DMS53 (cell line): ENCODE results near the gene PARVB.

ENCODE experiments used
- DNase-seq: peaks from one replicate; lab custom pipeline; 2025; lab: John Stamatoyannopoulos, UW

Gene PARVB

GRCh38 chr22:44028091-44028490 lies 4.0 kb downstream of the PARVB start:
- no peak for DNase-seq

GRCh38 chr22:44029069-44029468 lies 5.0 kb downstream of the PARVB start:
- peak; percentile 46 for DNase-seq

DNA sequence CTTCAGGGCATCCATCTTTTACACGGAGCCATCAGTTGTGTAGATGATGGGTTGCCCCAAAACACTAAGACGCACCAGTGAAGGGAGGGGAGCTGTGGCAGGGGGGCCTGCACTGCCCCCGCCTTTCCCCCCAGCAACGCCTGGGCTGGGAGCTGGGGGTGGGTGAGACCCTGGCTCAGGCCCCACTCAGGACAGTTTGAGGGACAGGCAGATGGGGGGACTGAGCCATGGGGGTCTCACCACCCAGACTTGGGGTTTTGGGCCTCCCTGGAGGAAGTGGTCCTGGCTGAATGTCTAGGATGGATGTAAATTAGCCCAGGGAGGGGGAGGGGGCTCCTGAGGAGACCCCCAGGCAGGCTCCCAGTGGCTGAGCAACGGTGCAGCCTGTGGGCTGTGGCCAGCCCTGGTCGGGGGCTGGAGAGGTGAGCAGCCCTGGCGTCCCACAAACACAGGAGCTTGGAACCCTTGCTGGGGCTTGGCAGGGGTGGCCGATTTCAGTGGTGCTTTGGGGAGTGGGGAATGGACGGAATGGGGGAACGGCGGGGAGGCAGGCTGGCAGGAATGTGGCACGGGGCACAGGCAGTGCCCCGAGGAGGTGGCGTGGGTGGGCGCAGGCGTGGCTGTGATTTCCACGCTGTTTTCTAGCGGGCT lies 6.1 kb downstream of the PARVB start:
- DNase-seq: no peak

GRCh38 chr22:44030702-44031082 lies 6.6 kb downstream of the PARVB start:
- DNase-seq: no peak

DNA sequence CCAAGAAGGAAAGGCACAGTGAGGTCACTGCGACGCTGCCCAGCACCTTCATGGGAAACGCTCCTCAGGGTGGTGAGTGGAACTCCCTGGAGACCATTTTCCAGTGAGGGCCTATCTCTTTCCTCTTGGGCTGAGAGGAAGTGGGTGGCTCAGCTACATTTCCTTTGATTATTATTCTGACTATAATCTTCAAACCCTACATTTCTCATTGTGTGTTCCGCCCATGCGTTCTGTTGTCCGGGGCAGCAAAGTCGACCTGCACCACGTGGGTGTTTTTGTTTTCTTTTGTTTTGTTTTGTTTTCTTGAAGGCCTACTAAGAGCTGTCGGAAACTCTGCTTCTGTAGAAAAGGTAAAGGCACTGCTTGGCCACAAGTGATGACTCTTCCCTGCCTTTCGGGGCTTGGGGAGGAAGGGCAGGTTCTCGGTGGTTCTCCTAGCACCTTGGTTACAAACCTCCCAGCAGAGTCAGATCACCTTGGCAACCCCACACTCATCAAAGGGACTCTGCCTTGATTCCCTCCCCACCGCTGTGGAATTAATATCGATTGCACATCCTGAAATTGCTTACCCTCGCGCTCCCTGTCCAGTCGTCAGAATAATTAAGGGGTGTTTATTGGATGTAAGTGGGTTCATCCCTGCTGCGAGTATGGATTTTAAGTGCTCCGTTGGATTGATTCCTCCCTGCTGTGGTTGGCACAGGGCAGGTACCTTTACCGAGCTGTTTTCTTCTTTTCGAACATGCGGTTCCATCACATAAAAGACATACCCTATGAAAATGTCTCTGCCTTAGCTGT lies 7.3 kb downstream of the PARVB start:
- DNase-seq: no peak

DNA sequence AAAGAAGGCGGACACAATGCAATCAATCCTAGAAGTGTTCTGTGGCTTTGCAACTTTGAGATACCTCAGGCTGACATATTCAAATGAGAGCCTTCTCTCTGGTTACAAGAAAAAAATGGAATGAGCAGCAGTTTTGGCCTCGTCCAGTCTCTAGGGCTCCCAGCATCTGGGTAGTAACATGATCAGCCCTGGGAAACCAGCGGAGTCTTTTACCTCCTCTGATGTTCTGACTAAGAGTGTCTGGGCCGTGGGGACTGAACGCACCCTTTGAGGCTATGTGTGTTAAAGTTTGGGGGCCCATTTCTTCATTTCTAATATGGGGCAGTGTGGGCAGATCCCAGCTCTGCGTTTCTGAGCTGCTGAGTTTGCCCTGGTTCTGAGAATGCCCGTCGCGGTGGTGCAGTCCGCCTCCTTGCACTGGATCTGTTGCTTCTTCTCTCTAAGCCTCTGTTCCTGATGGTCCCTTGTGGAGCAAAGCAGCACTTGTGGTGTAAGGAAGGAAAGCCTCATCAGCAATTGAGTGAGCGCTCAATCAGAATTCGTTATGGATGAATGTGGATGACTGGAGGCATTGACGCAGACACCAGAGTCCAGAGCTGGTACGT lies 8.1 kb downstream of the PARVB start:
- DNase-seq: no peak

DNA sequence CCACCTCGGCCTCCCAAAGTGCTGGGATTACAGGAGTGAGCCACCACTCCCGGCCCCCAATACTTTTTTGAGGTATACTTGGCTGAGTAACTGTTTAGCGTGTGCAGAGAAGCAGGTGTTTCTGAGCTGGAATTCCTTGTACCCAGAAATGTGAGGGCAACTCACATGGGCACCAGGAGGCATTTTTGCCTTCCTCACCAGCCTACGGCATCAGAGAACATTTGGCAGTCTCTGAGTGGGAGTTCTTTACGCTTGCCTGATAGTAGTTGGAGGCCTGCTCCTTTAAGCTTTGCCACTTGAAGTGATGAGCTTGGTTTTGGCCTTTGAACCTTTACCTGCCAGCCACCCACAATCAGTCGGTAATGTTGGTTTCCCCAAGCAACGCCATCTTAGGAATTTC lies 9.2 kb downstream of the PARVB start:
- no peak for DNase-seq

GRCh38 chr22:44033694-44034093 lies 9.6 kb downstream of the PARVB start:
- DNase-seq: no peak

DNA sequence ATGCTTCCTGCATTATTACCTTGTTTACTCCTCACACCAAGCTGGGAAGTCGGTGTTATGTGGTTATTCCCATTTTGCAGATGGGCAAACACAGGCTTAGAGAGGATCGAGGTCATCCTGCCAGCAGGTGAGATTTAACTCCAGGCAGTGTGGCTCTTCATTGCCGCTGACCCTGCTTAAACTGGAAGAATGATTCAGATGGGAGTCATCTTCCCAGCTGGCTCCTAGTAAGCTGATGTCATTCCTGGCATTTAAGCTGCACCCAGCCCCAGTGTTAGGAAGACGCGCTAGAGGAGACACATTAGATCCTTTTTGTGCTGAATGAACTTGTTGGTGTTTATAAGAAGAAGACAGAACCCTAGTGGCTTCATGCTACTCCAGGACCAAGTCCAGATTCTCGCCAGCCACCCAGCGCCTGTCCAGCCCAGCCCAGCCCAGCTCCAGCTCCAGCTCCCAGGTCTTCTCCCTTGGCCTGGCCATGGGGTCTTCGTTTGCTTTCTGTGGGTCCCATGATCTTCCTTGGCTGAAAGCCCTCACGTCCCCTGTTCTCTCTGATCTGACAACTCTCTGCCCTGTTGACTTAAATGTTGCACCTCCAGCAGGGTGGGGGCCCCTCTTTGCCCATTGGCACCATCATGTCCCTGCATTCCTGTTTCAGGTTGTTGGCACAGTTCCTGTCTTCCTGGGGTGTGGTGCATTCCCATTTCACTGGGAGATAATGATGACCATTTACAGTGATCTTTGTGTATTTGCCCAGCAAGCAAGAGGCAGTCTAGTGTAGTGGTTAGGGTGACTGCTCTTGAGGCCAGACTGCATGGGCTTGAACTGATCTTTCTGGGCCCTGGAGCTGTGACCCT lies 13.6 kb downstream of the PARVB start:
- DNase-seq: peak; percentile 71

DNA sequence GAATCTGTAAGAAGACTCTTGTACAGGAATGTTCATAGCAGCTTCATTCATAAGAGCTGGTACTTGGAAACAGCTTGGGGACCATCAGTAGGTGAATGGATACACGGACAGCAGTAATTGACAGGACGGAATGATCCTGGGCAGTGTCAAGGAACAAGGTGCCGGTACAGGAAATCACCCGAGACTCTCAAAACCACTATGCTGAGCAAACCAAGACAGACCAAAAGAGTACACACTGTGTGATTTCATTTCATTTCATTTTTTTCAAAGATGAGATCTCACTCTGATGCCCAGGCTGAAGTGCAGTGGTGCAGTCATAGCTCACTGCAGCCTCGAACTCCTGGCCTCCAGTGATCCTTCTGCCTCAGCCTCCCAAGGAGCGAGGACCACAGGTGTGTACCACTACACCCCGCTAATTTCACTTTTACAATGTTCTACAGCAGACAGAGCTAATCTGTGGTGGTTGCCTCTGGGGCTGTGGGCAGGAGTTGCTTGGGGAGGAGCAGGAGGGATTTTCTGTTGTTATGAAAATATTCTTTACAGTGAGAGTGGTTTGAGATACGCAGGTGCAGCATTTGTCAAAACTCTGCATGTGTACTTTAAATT lies 15.6 kb downstream of the PARVB start:
- DNase-seq: no peak

GRCh38 chr22:44042249-44043218 lies 18.4 kb downstream of the PARVB start:
- peak; percentile 33 for DNase-seq

DNA sequence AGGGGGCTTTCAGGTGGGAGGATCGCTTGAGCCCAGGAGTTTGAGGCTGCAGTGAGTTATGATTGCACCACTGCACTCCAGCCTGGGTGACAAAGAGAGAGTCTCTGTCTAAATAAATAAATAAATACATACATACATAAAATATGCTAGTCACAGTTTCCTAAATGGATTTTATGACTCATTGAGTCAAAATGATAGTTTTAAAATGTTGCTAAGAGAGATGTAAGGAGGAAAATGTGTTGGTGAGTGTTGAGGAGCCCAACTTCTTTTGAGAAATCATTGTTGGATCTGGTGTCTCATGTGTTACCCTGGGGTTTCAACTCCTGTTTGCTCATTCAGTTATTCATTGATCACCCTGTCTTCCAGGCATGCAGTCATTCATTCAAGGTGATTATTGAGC lies 21.0 kb downstream of the PARVB start:
- no peak for DNase-seq

DNA sequence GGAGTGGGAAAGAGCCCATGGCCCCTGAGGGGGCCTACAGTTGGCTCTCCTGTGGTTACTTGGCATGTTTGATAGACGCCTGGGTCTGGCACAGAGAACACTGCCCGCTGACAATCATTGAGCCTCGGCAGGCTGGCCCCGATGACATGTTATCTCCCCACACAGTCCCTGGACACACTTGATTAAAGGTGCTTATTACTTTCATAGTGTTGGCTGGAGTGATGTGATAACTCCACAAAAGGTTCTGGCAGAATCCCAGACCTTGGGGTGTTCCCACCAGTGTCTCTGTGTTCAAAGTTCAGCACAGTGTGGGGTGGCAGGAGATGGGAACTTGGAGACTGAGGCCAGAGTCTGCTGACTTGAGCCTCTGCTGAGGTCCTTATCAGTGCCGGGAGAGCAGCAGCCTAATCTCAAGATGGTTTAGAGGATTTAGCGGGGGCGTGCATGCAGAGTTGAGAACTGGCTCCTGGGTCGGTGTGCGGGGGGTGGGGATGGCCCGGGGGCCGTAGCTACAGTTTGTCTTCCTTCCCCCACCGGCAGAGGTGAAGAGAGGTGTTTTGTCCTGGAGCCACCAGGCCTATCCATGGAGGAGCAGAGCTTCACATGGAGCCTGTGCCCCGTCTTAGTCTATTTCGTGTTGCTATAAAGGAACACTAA lies 22.5 kb downstream of the PARVB start:
- DNase-seq: no peak

DNA sequence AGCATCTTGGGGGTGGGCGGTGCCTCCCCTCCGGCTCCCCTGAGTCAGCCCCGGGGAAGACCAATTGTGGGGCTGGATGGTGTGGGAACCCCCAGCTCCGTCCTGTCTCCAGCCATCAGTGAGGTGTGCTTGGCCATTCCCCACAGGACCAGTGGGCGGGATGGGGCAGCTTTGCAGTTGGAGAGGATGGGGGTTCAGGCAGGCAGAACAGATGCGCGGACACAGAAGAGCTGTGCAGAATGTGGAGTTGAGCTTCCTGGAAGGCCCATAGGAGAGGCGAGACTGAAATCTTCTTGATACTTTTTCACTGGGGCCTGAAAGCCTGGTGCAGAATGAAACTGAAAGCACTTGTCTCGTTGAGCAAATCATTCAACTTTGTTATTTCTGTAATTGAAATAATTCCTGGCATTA lies 23.8 kb downstream of the PARVB start:
- no peak for DNase-seq

- DNase-seq: no peak
Measured at GRCh38 chr22:44049486-44050231, 25.6 kb downstream of the PARVB start.

GRCh38 chr22:44050766-44051355 lies 26.8 kb downstream of the PARVB start:
- no peak for DNase-seq

DNA sequence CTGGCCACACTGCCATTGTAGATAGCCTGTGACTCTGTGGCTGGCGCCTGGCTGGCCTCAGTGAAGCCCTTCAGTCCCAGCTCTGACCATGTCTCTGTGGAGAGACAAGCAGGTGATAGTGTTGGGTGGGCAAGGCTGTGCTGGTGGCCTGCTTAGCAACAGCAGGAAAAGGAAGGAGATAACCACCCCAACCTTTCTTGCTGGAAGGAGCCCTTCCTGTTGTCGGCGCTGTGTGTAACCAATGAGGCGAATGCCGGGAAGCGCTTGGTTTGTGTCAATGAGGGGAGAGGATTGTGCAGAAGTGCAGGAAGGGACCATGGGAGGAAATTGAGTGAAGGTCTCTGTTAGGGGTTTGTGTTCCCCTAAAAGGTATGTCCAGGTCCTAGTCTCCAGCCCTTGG lies 27.3 kb downstream of the PARVB start:
- no peak for DNase-seq

DNA sequence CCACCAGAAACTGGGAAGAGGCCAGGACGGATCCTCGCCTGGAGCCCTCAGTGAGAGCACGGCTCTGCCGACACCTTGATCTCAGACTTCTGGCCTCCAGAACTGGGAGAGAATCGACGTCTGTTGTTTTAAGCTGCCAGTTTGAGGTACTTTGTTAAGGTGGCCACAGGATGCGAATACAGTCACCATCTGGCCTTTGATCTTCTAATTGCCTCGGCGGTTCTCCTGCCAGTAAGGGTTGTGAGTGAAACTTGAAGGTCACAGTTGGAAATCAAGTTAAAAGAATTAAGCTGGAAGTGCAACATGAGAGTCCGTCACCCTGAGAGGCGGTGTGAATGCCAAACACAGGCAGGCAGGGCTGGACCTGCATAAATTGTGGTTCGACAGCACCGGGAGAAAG lies 27.9 kb downstream of the PARVB start:
- no peak for DNase-seq

DNA sequence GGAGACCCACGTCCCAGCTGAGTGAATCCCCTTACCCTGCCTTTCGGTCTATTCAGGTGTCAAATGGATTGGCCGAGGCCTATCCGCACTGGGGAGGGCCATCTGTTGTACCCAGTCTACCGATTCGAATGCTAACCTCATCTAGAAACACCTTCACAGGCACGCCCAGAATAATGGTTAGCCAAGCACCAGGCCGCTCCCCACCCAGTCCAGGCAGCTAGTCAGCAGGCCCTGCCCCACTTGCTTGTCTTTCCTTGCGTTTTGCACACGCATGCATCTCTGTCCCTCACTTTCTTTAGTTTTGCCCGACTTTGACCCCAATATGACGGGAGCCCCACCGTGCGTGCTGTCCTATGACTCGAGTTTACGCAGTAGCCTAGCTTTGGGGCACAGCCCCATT lies 31.7 kb downstream of the PARVB start:
- no peak for DNase-seq
